ENCODE measurements around the gene DIS3L2. TPM values are rescaled to one million over a fixed set of nuclear protein-coding genes. Genes with fewer than 3 reads are reported as not detected.

Gene DIS3L2
- total and polyA plus RNA-seq, 2 of the 4 experiments (the other 2 are of a cell fraction), result 14.7 to 19.2 TPM

- POLR2A ChIA-PET (ENCODE audit: unreplicated experiment), result no interaction called here
Observed at GRCh38 chr2:232104076-232104646, 142.6 kb downstream of the DIS3L2 start.

More at GRCh38 chr2:232104076-232104646, 142.6 kb downstream of the DIS3L2 start:
- ATAC-seq (ENCODE audit: low read depth), result no peak
- Histone ChIP-seq H3K27ac (ENCODE audit: insufficient read depth, low read length) (no peak overlapping the region), H2BK5ac (ENCODE audit: low read depth, low read length, poor library complexity, severe bottlenecking) (no peak overlapping the region), H2AK9ac (replicated peaks; ENCODE audit: low read depth, low read length, poor library complexity) (no peak overlapping the region), H2AFZ (replicated peaks; ENCODE audit: low read length, poor library complexity) (no peak overlapping the region), H3K9me1 (ENCODE audit: insufficient read depth, low read length) (no peaks in the 10 kb centered on the region; the same call in 1 of the 2 replicates), H3K4me3 (ENCODE audit: insufficient read depth, low read depth, low read length) (no peak overlapping the region), H2BK120ac (ENCODE audit: low read depth, low read length) (no peak overlapping the region), H3K9ac (ENCODE audit: low read depth, low read length) (no peak overlapping the region), H3K79me1 (ENCODE audit: low read depth in 1 of 2, low read length in 2 of 2) (peaks cover 0 to 3% of the 10 kb centered on the region in 2 experiments; a peak in 1 of 4 replicates), H3K4ac (ENCODE audit: low read depth, low read length) (no peak overlapping the region), H3K14ac (replicated peaks; ENCODE audit: low read depth, low read length) (no peak overlapping the region), H4K8ac (ENCODE audit: low read depth in 2 of 2, low read length in 2 of 2) (no peak overlapping the region), H3K23ac (ENCODE audit: low read depth, low read length) (no peak overlapping the region), H2AK5ac (ENCODE audit: low read depth, low read length) (no peak overlapping the region), H3K4me1 (ENCODE audit: control insufficient read depth, insufficient read depth, low read length) (no peaks in the 10 kb centered on the region), H3K4me2 (ENCODE audit: low read depth, low read length) (no peak overlapping the region), H2BK20ac (ENCODE audit: low read depth, low read length) (no peak overlapping the region), H4K91ac (ENCODE audit: insufficient read depth, low read depth, low read length) (no peak overlapping the region), H3K18ac (ENCODE audit: low read depth, low read length) (no peak overlapping the region), H3K27me3 (ENCODE audit: control insufficient read depth, insufficient read depth, low read length) (no peaks in the 10 kb centered on the region), H3K56ac (ENCODE audit: extremely low read depth, insufficient read depth, low read length) (no peak overlapping the region), H3K36me3 (ENCODE audit: control insufficient read depth, insufficient read depth, low read length) (no peaks in the 10 kb centered on the region), H2BK15ac (ENCODE audit: low read depth, low read length) (no peak overlapping the region), H4K5ac (ENCODE audit: low read depth, low read length) (no peak overlapping the region), H3K9me3 (ENCODE audit: control insufficient read depth, insufficient read depth, low read length) (no peaks in the 10 kb centered on the region), H4K20me1 (ENCODE audit: insufficient read depth, low read length) (no peaks in the 10 kb centered on the region)
- in situ Hi-C loops (cut with MboI; ENCODE audit: low sequenced_read_pairs), result no loop called here
- WGBS, 2 experiments (ENCODE audit: extremely low coverage in 2 of 2, insufficient read length in 1 of 2), result no CpG with 5 or more reads among the region's 2 CpGs
- TF ChIP-seq FOS (IDR thresholded peaks at IDR 0.05; ENCODE audit: low read depth, low read length), result no peak
- TF ChIP-seq CEBPB (IDR thresholded peaks at IDR 0.05; ENCODE audit: low read depth, low read length), result 0 out of 2 replicates have a peak, but pooled peaks have one; percentile 10
- no peak for TF ChIP-seq CTCF (conservative IDR thresholded peaks at IDR 0.05; ENCODE audit: low read depth, low read length)
- TF ChIP-seq MAFK (IDR thresholded peaks at IDR 0.05; ENCODE audit: low read depth, low read length), result peak; percentile 35; the same call in 1 of the 2 replicates
- TF ChIP-seq BHLHE40 (IDR thresholded peaks at IDR 0.05; ENCODE audit: low read depth, low read length), result no peak
- TF ChIP-seq POLR2A (IDR thresholded peaks at IDR 0.05; ENCODE audit: low read depth, low read length), result no peak
- DNase-seq, result no peak
- intact Hi-C loops (cut with micrococcal nuclease), result no loop called here
- no TSS peak for BruUV-seq (replicated peaks)
- CTCF ChIA-PET, result no interaction called here
- dilution Hi-C loops (cut with HindIII; ENCODE audit: low sequenced_read_pairs, unreplicated experiment), result no loop called here
